HG03103 (cell line): ENCODE data around the gene IFIT3.

Experiments used
- ATAC-seq: cut with Tn5 transposase; IDR thresholded peaks from one replicate; pipeline ENCODE4 v1.9.1; 2021; ENCODE audit warnings: low read depth; ENCODE audit not compliant: unreplicated experiment

Gene IFIT3

GRCh38 chr10:89389254-89389653 lies 61.5 kb downstream of the IFIT3 start:
- ATAC-seq: no peak
